Measurements from ENCODE around the gene C14orf132. TPM values are rescaled to one million over a fixed set of nuclear protein-coding genes. Genes with fewer than 3 reads are reported as not detected.

C14orf132 gene
- total and polyA plus RNA-seq, 9 donors: 3.9 to 20.3 (median 7.7) TPM

GRCh38 chr14:96094211-96094610, 55.0 kb downstream of the C14orf132 start:
- intact Hi-C loops (cut with DNase I): loop anchor here in 2 of 4 donors (10.0 kb wide), 2 partner anchors 181 to 341 kb away; no protein-coding TSS in a partner anchor
- Histone ChIP-seq H3K9me3 (no peaks in the 10 kb centered on the region), H3K27ac (no peak overlapping the region), H3K4me1 (ENCODE audit: insufficient read depth) (peaks cover 3% of the 10 kb centered on the region), H3K27me3 (no peaks in the 10 kb centered on the region), H3K4me3 (no peak overlapping the region), H3K36me3 (no peaks in the 10 kb centered on the region)
- TF ChIP-seq CTCF (IDR thresholded peaks at IDR 0.05): no peak
- no peak for TF ChIP-seq POLR2A (IDR thresholded peaks at IDR 0.05)
- no peak for TF ChIP-seq EP300 (IDR thresholded peaks at IDR 0.05)
- DNase-seq: no peak
- 73 to 84% (median 79%) methylated on average over 4 of the region's 4 CpGs for WGBS, 3 donors

GRCh38 chr14:96094656-96095055, 55.5 kb downstream of the C14orf132 start:
- H3K27ac ChIP-seq: no peak overlapping the region

GRCh38 chr14:96095058-96095457, 55.9 kb downstream of the C14orf132 start:
- 60 to 78% (median 73%) methylated on average over 3 of the region's 3 CpGs for WGBS, 3 donors
- intact Hi-C loops (cut with DNase I): loop anchor here in 2 of 4 donors (5.0 to 10.0 kb wide), 3 partner anchors 180 to 340 kb away; no protein-coding TSS in a partner anchor
- Histone ChIP-seq H3K27me3 (no peaks in the 10 kb centered on the region), H3K27ac (no peak overlapping the region), H3K4me1 (ENCODE audit: insufficient read depth) (peaks cover 3% of the 10 kb centered on the region), H3K4me3 (no peak overlapping the region), H3K36me3 (no peaks in the 10 kb centered on the region), H3K9me3 (no peaks in the 10 kb centered on the region)
- TF ChIP-seq CTCF (IDR thresholded peaks at IDR 0.05) (no peak), POLR2A (IDR thresholded peaks at IDR 0.05) (no peak), EP300 (IDR thresholded peaks at IDR 0.05) (no peak)
- no peak for DNase-seq

More at GRCh38 chr14:96094656-96095055, 55.5 kb downstream of the C14orf132 start:
- H3K36me3 ChIP-seq: no peaks in the 10 kb centered on the region
- no peaks in the 10 kb centered on the region for H3K27me3 ChIP-seq
- DNase-seq: no peak
- intact Hi-C loops (cut with DNase I): loop anchor here in 2 of 4 donors (5.0 to 10.0 kb wide), 3 partner anchors 180 to 340 kb away; no protein-coding TSS in a partner anchor
- 86 to 88% (median 86%) methylated on average over 5 of the region's 5 CpGs for WGBS, 3 donors
- peaks cover 3% of the 10 kb centered on the region for H3K4me1 ChIP-seq (ENCODE audit: insufficient read depth)
- TF ChIP-seq CTCF (IDR thresholded peaks at IDR 0.05) (no peak), POLR2A (IDR thresholded peaks at IDR 0.05) (no peak), EP300 (IDR thresholded peaks at IDR 0.05) (no peak)
- no peaks in the 10 kb centered on the region for H3K9me3 ChIP-seq
- no peak overlapping the region for H3K4me3 ChIP-seq

GRCh38 chr14:96095581-96096476, 56.7 kb downstream of the C14orf132 start:
- H3K27ac ChIP-seq: no peak overlapping the region
- no peaks in the 10 kb centered on the region for H3K4me1 ChIP-seq (ENCODE audit: insufficient read depth)
- WGBS, 3 donors: 22 to 32% (median 31%) methylated on average over 16 of the region's 16 CpGs
- no peaks in the 10 kb centered on the region for H3K27me3 ChIP-seq
- no peak overlapping the region for H3K4me3 ChIP-seq
- TF ChIP-seq EP300 (IDR thresholded peaks at IDR 0.05): no peak
- TF ChIP-seq POLR2A (IDR thresholded peaks at IDR 0.05): no peak
- intact Hi-C loops (cut with DNase I): loop anchor here in 2 of 4 donors (5.0 to 10.0 kb wide), 3 partner anchors 179 to 339 kb away; no protein-coding TSS in a partner anchor
- DNase-seq: no peak
- no peaks in the 10 kb centered on the region for H3K9me3 ChIP-seq
- H3K36me3 ChIP-seq: no peaks in the 10 kb centered on the region
